HG02588 (cell line): ENCODE results near the gene C16orf82.

Experiments used
- ATAC-seq: cut with Tn5 transposase; IDR thresholded peaks from one replicate; pipeline ENCODE4 v1.9.1; 2021; ENCODE audit warnings: mild to moderate bottlenecking, moderate library complexity; ENCODE audit not compliant: unreplicated experiment

Gene C16orf82

GRCh38 chr16:27066668-27067537, at the start of gene C16orf82:
C16orf82 (plus strand) TSS chr16:27066927.
- ATAC-seq = no peak

- ATAC-seq = no peak
Observed at GRCh38 chr16:27020031-27020430, 46.7 kb upstream of the C16orf82 start.

- ATAC-seq = no peak
Observed at GRCh38 chr16:27024010-27024409, 42.7 kb upstream of the C16orf82 start.

- no peak for ATAC-seq
Observed at GRCh38 chr16:27025581-27025980, 41.1 kb upstream of the C16orf82 start.

GRCh38 chr16:27027971-27028370, 38.8 kb upstream of the C16orf82 start:
- ATAC-seq = no peak

- no peak for ATAC-seq
Observed at GRCh38 chr16:27028591-27029110, 38.1 kb upstream of the C16orf82 start.

- no peak for ATAC-seq
Observed at GRCh38 chr16:27029525-27029924, 37.2 kb upstream of the C16orf82 start.

GRCh38 chr16:27033281-27033979, 33.3 kb upstream of the C16orf82 start:
- no peak for ATAC-seq

GRCh38 chr16:27040732-27041131, 26.0 kb upstream of the C16orf82 start:
- ATAC-seq = no peak

- ATAC-seq = no peak
Observed at GRCh38 chr16:27046958-27047518, 19.7 kb upstream of the C16orf82 start.

- ATAC-seq = no peak
Observed at GRCh38 chr16:27048316-27048715, 18.4 kb upstream of the C16orf82 start.

GRCh38 chr16:27049117-27049516, 17.6 kb upstream of the C16orf82 start:
- ATAC-seq = no peak

GRCh38 chr16:27052007-27052406, 14.7 kb upstream of the C16orf82 start:
- no peak for ATAC-seq

- no peak for ATAC-seq
Observed at GRCh38 chr16:27053996-27054395, 12.7 kb upstream of the C16orf82 start.

GRCh38 chr16:27058299-27058698, 8.4 kb upstream of the C16orf82 start:
- no peak for ATAC-seq

GRCh38 chr16:27070776-27071175, 4.0 kb downstream of the C16orf82 start:
- ATAC-seq = no peak

- ATAC-seq = no peak
Observed at GRCh38 chr16:27073733-27074132, 7.0 kb downstream of the C16orf82 start.

GRCh38 chr16:27080895-27081294, 14.2 kb downstream of the C16orf82 start:
- no peak for ATAC-seq

- ATAC-seq = no peak
Observed at GRCh38 chr16:27083861-27084261, 17.1 kb downstream of the C16orf82 start.

GRCh38 chr16:27084307-27085028, 17.7 kb downstream of the C16orf82 start:
- no peak for ATAC-seq

- no peak for ATAC-seq
Observed at GRCh38 chr16:27085182-27085581, 18.5 kb downstream of the C16orf82 start.
